ENCODE measurements around the gene NAA80. TPM values are rescaled to one million over a fixed set of nuclear protein-coding genes. Genes with fewer than 3 reads are reported as not detected.

NAA80 gene
- total and polyA plus RNA-seq, 8 donors, result 5.6 to 12.7 (median 9.1) TPM

DNA sequence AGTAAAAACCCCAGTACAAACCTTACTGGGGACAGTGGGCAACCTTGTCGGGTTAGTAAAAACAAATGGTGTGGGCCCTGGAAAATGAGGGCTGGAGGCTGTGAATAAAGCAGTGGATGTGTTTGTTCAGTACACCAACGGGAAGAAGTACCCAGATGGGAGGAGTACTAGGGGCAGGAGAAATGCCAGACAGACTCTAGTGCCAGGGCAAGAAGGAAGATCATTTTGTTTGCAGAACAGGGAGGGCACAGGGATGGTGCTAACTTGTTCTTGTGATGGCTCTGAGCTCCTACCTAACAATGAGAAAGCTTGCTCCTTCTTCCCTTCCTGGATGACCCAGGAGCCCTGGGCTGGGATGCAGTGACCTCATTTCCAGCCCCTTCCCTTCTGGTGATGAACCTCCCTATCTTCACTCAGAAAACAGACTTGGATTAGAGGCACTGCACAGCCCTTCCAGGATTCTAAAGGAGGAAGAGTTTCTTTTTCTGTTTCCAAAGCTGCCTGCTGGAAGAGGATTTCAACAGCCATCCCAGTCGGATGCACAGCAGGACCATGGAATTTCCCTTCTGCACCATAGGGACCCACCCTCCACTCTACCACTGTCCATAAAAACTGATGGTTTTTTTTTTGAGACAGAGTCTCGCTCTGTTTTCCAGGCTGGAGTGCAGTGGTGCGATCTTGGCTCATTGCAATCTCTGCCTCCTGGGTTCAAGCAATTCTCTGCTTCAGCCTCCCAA, 35.3 kb upstream of the NAA80 start:
- Histone ChIP-seq H3K9me3 (no peaks in the 10 kb centered on the region), H3K27me3 (no peaks in the 10 kb centered on the region), H3K27ac (peak overlapping the region; percentile 94 to 98), H3K4me3 (peak overlapping the region in 1 of 2 donors; percentile 81), H3K36me3 (peaks cover 0 to 40% of the 10 kb centered on the region in 2 donors), H3K4me1 (peaks cover 23 to 71% of the 10 kb centered on the region in 2 donors)
- no peak for ATAC-seq
- TF ChIP-seq, protein P1, sequence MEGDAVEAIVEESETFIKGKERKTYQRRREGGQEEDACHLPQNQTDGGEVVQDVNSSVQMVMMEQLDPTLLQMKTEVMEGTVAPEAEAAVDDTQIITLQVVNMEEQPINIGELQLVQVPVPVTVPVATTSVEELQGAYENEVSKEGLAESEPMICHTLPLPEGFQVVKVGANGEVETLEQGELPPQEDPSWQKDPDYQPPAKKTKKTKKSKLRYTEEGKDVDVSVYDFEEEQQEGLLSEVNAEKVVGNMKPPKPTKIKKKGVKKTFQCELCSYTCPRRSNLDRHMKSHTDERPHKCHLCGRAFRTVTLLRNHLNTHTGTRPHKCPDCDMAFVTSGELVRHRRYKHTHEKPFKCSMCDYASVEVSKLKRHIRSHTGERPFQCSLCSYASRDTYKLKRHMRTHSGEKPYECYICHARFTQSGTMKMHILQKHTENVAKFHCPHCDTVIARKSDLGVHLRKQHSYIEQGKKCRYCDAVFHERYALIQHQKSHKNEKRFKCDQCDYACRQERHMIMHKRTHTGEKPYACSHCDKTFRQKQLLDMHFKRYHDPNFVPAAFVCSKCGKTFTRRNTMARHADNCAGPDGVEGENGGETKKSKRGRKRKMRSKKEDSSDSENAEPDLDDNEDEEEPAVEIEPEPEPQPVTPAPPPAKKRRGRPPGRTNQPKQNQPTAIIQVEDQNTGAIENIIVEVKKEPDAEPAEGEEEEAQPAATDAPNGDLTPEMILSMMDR (IDR thresholded peaks at IDR 0.05), result no peak
- DNase-seq, result no peak
- intact Hi-C loops (cut with DNase I), result no loop called here

DNA sequence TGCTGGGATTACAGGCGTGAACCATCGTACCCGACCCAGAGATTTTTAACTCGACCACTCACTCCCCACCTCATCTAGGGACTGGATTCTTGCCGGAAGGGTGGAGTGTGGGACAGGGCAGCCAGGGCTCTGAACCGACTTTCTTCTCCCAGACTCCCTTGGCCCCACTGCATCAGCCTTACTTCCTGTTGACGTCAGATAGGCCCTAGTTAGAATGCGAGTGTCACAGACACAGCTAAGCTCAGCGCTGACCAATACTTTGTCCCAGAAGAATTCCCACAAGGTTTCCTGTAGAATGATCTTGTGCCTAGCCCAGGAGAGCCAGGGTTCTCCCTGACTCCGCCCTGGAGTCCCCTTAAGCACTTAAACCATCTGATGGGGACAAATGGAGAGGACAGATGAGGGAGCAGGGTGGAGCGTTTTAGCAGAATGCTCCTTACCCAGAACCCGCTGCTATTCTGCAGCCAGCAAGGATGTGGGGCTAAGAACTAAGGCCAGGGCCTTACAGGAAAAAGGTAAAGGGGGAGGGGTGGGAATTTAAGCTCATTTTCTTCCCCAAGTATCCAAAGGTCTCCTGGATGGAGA, 34.6 kb upstream of the NAA80 start:
- Histone ChIP-seq H3K27me3 (no peaks in the 10 kb centered on the region), H3K9me3 (no peaks in the 10 kb centered on the region), H3K36me3 (peaks cover 0 to 46% of the 10 kb centered on the region in 2 donors), H3K4me1 (peaks cover 23 to 65% of the 10 kb centered on the region in 2 donors), H3K27ac (peak overlapping the region; percentile 94 to 98), H3K4me3 (peak overlapping the region in 1 of 2 donors; percentile 81)
- TF ChIP-seq, protein P1 (IDR thresholded peaks at IDR 0.05), result no peak
- intact Hi-C loops (cut with DNase I), result no loop called here
- DNase-seq (peak in 1 of 4 donors; percentile 40), ATAC-seq (no peak)

DNA sequence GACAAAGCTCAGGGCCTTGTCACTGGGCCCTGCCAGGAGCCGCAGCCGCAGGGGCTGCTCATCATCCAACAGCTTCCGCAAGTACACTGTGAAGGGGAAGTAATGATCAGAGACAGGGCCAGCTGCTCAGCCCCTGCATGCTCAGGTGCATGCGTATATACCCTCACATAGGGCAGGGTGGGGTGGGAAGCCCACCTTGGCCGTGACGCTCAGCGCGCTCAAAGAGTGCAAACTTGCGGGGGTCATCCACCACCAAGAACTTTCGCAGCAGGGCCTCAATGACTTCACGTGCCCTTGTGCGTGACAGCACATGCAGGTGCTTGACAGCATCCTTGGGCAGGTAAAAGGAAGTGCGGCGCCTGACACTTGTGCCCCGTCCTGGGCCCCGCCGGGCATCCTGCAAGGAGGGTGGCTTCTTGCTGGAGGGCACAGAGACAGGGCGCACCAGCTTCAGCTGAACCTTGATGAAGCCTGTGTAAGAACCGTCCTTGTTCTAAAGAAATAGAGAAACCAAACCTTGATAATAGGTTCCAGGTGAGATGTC, 32.2 kb upstream of the NAA80 start:
- DNase-seq, result peak in 1 of 4 donors; percentile 54
- TF ChIP-seq, protein P1 (IDR thresholded peaks at IDR 0.05), result no peak
- ATAC-seq, result no peak
- no peak overlapping the region for H3K27ac ChIP-seq
- no peaks in the 10 kb centered on the region for H3K9me3 ChIP-seq
- H3K27me3 ChIP-seq, result no peaks in the 10 kb centered on the region
- peaks cover 0 to 46% of the 10 kb centered on the region in 2 donors for H3K36me3 ChIP-seq
- intact Hi-C loops (cut with DNase I), result no loop called here
- peaks cover 26 to 69% of the 10 kb centered on the region in 2 donors for H3K4me1 ChIP-seq
- H3K4me3 ChIP-seq, result no peak overlapping the region

DNA sequence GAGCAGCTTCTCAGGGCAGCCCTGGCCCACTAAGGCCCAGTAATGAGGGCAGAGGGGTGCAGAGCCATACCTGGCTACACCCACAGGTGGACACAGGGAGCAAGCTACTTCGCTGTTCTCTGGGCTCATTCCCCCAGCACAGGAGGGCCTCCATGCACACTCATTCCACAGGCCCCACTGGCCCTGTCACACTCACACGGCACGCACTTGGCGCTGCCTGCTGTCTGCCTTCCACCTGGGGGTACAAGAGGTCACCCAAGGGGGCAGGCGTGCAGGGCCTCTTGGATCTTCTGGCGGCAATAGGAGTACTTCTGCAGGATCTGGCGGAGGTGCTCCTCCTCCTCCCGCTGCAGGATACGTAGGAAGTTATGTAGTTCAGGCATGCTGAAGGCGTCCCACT, 31.1 kb upstream of the NAA80 start:
- H3K9me3 ChIP-seq, result no peaks in the 10 kb centered on the region
- peaks cover 0 to 57% of the 10 kb centered on the region in 2 donors for H3K36me3 ChIP-seq
- TF ChIP-seq, protein P1 (IDR thresholded peaks at IDR 0.05), result no peak
- no peak for DNase-seq
- no peak for ATAC-seq
- H3K4me3 ChIP-seq, result no peak overlapping the region
- intact Hi-C loops (cut with DNase I), result no loop called here
- peaks cover 15 to 68% of the 10 kb centered on the region in 2 donors for H3K4me1 ChIP-seq
- H3K27me3 ChIP-seq, result no peaks in the 10 kb centered on the region
- no peak overlapping the region for H3K27ac ChIP-seq

Data from left lung (tissue), 10 donors.